GM21515 (cell line): ENCODE results near the gene LRRC49.
"Not testable (repeated sequence)": the region's sequence is repeated elsewhere in the genome, so short reads cannot be mapped to it uniquely, and the experiment has no call there.

Experiments used
- ATAC-seq: cut with Tn5 transposase; IDR thresholded peaks from one replicate; pipeline ENCODE4 v1.9.1; 2021; ENCODE audit not compliant: unreplicated experiment

The LRRC49 gene

DNA sequence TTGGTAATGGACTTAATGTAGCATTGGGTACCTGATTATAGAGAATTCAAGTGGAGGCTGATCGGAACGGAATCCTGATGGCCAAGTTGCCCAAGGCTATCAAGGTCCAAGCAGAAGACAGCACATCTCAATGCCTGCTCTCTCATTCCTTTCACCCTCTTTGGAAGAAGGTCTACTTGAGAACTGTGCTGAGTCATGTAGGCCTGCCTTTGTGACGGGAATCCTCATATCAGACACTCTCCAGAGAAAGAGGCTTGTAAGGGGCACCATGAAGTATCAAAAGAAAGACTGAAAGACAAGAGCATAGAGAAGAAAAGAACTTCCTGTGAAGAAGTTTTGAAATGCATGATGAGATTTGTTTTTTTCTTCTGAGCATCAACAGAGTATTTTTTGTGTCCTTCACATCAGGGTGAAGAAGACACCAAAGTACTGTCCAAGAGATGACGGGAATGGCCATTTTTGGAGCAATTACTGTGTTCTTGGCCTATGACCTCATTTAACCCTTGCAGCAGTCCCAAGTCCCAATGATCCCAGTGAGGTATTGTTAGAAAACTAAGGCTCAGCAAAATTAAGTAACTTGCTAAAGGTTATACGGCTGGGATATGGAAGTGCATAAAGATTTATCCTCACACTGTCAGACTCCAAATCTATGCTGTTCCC, 25.5 kb upstream of the LRRC49 start:
- ATAC-seq: no peak

- ATAC-seq: no peak
Observed at GRCh38 chr15:70867911-70868467, 24.6 kb upstream of the LRRC49 start.

DNA sequence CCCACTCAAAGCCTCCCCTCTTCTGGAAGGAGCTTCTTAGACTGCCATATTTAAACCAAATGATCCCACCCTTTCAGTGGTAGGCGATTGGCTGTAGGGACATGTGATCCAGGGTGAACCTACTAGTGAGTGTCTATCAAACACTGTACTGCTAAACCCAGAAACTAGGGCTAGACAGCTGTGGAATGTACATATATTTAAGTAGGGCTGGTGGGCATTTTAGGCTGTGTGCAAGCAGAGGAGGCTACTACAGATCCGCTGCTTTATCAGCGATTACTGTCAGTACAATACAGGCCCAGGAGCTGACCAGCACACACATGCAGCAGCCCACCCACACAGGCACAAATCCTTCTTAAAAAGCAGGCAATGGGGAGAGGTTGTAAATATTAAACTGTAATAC, 23.3 kb upstream of the LRRC49 start:
- no peak for ATAC-seq

GRCh38 chr15:70870051-70870450, 22.6 kb upstream of the LRRC49 start:
- no peak for ATAC-seq

DNA sequence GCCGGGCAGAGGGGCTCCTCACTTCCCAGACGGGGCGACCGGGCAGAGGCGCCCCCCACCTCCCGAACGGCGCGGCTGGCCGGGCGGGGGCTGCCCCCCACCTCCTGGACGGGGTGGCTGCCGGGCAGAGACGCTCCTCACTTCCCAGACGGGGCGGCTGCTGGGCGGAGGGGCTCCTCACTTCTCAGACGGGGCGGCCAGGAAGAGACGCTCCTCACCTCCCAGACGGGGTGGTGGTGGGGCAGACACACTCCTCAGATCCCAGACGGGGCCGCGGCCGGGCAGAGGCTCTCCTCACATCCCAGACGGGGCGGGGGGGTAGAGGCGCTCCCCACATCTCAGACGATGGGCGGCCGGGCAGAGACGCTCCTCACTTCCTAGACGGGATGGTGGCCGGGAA, 21.1 kb upstream of the LRRC49 start:
- not testable (repeated sequence) for ATAC-seq

GRCh38 chr15:70873232-70874054, 19.2 kb upstream of the LRRC49 start:
- ATAC-seq: no peak

DNA sequence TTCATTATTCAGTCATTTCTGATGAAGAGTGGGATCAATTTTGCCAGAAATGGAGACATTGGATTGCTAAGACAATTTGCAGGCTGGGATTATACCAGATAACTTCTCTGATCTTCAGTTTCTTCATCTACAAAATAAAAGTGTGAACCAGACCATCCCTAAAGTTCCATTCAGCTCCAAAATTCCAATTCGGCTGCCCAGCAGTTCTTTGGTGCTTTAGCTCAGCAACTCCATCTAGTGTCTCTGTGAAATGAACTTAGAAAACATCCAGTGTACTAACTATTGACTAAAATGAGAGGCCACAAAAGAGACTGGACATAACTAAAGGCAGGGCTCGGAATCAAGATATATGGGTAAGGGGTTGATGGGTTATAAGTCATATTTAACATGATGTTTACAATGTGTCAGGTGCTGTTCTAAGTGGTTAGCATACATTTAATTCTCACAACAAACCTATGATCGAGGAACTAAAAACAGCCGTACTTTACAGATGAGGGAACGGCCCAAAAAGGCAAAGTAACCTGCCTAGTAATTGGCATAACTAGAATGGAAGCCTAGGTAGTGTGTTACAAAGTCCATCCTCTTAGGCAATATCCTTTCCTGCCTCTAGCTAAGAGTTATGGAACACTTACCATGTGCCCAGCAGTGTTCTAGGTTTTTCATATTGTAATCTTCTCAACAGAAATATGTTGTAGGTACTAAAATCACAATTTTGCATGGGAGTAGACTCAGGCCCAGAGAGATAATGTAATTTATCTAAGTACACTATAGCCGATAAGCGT, 17.4 kb upstream of the LRRC49 start:
- ATAC-seq: no peak

DNA sequence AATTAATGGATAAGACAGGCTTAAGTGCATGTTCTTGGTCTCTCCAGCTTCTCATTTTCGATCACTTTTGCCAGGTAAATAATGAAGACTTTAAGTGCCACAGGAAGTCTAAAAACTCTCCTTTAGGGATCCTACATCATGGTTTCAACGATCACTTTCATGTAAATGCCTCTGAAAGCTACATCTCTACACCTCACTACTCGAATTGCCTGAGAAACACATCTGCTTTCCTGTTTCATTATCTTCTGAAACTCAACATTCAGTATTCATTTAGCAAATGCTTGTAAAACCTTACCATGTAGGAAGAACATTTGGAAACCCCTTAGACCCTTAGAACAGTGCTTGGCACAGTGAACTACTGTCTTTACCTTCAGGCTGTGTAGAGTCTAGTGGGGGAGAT, 16.6 kb upstream of the LRRC49 start:
- ATAC-seq: no peak

- no peak for ATAC-seq
Observed at GRCh38 chr15:70876683-70877082, 15.9 kb upstream of the LRRC49 start.

DNA sequence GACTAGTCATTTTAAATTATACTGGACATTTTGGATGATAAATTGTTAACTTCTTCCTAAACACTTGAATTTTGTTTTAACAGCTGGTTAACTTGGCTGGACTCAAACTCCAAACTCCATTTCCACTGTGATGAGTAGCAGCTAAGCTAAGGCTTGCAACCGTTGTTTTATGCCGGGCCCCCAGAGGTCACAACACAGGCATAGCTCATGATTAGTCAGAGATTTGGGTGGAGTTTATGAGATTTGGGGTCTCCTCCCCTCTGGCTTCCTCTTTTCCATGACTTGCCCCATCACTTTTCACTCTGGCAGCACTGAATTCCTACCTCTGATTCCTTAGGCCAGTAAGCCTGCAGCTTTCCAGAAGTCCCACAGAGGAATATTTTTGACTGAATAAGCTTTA, 13.2 kb upstream of the LRRC49 start:
- no peak for ATAC-seq

- ATAC-seq: no peak
Observed at GRCh38 chr15:70880781-70881180, 11.8 kb upstream of the LRRC49 start.

- no peak for ATAC-seq
Observed at GRCh38 chr15:70882361-70882760, 10.3 kb upstream of the LRRC49 start.

GRCh38 chr15:70892912-70893560, 410 bp downstream of the LRRC49 start:
- peak; percentile 18 for ATAC-seq

DNA sequence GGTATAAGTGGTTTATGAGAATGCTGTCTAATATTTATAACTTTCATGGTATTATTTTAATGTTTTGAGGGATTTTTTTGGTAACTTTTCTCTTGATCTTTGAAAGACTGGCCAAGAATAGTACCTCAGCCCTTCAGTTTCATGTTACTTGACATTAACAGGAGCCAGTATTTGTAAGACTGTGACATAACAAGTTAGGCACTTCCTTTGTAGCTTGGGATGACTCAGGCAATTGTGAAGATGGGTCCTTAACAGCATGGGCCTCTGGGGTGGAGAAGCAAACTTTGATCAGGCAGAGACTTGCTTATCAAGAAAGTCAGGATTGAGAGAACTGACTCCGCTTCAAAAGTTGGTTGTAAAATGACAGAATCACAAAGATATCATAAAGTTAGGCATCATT, 9.5 kb downstream of the LRRC49 start:
- no peak for ATAC-seq

- ATAC-seq: no peak
Observed at GRCh38 chr15:70906842-70907241, 14.2 kb downstream of the LRRC49 start.

DNA sequence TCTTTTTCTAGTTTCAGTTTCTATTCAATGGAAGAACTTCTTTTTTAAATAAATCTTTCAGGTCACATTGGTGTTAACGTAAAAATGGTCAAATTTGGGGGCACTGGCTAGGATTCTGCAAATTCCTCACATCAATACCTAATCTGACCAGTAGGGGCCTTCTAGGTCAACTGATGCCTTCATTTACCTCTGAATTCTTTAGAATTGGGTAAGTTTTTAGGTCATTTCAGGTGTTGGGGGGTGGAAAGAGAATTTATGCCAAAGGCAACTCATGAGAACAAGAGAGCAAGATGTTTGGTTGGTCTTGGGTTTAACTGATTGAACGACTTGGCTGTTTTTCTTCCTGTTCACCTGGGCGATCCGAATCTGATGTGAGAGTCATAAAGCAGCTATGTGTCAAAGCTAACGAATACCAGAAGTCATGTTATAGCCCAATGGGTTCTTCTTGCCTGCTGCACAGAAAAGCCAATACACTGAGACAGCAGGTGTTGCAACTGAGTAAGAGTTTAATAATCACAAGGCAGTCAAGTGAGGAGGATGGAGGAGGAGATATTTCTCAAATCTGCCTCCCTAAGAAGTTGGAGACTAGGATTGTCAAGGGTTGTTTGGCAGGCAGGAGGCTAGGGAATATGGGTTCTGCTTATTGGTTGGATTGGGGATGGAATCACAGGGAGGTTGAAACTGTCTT, 15.3 kb downstream of the LRRC49 start:
- ATAC-seq: no peak

- no peak for ATAC-seq
Observed at GRCh38 chr15:70910958-70911357, 18.3 kb downstream of the LRRC49 start.

DNA sequence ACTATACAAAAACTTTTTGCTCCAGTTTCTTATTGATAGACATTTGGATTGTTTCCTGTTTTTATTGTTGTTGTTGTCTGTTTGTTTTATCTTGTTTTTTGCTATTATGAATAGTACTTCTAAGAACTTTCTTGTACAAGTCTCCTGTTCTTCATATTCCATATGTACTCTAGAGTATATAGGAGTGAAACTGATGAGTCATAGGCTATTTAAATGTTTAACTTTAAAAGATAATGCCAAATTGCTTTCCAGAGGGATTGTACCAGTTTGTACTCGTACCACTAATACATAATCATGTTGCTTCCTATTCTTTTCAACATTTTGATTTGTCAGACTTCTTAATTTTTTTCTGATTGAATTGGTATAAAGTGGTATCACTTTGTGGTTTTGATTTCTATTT, 19.6 kb downstream of the LRRC49 start:
- ATAC-seq: no peak

DNA sequence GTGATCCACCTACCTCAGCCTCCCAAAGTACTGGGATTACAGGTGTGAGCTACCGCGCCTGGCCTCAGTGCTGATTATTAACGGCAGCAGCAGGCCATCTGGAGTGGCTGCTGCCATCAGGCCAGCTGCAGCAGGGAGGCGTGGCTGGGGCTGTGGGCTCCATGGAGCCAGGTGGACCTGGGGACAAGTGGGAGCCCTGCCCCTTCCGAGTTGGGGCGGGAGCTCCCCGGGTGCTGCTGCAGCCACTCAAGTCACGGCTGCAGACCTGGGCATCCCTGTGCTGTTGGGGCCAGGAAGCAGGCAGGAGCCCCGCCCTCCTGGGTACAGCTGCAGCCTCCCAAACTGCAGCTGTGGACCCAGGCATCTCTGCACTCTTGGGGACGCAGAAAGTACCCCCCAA, 23.9 kb downstream of the LRRC49 start:
- ATAC-seq: no peak

GRCh38 chr15:70917955-70918354, 25.3 kb downstream of the LRRC49 start:
- no peak for ATAC-seq
